ENCODE measurements around the gene IL20RA. TPM values are rescaled to one million over a fixed set of nuclear protein-coding genes. Genes with fewer than 3 reads are reported as not detected.

IL20RA gene
- polyA plus RNA-seq, 1 donor (not counting 4 experiments of a cell fraction or from before 2014, with no cell fraction given): 1.5 TPM

GRCh38 chr6:136958168-136958567 lies 86.6 kb downstream of the IL20RA start:
- no peak overlapping the region for H3K27ac ChIP-seq (ENCODE audit: control insufficient read depth, insufficient read depth, low read length)
- H3K27me3 ChIP-seq (ENCODE audit: control insufficient read depth, extremely low read depth, insufficient read depth, low read length): no peaks in the 10 kb centered on the region
- FAIRE-seq: no peak
- no peak for DNase-seq (ENCODE audit: low read depth, low spot score)
- TF ChIP-seq CTCF (optimal IDR thresholded peaks at IDR 0.05 in 1 of 3, IDR thresholded peaks at IDR 0.05 in 1 of 3, conservative IDR thresholded peaks at IDR 0.05 in 1 of 3; ENCODE audit: extremely low read depth in 1 of 3, insufficient read depth in 2 of 3, low read length in 3 of 3): no peak
- no peak for TF ChIP-seq EZH2 (IDR thresholded peaks at IDR 0.05; ENCODE audit: low read length)
- H3K9me1 ChIP-seq (ENCODE audit: control insufficient read depth, extremely low read depth, insufficient read depth, low read length): no peaks in the 10 kb centered on the region
- no peak overlapping the region for H3K4me2 ChIP-seq (ENCODE audit: control insufficient read depth, extremely low read depth, insufficient read depth, low read depth, low read length)
- no peak overlapping the region for H2AFZ ChIP-seq (ENCODE audit: control insufficient read depth, low read length)
- no peaks in the 10 kb centered on the region for H3K36me3 ChIP-seq (ENCODE audit: control insufficient read depth in 2 of 2, extremely low read depth in 1 of 2, insufficient read depth in 2 of 2, low read length in 2 of 2)
- no peaks in the 10 kb centered on the region for H3K4me1 ChIP-seq (ENCODE audit: control insufficient read depth, extremely low read depth, insufficient read depth, low read length)
- H4K20me1 ChIP-seq (ENCODE audit: control insufficient read depth, extremely low read depth, insufficient read depth, low read length): no peaks in the 10 kb centered on the region
- H3K79me2 ChIP-seq (ENCODE audit: control insufficient read depth, insufficient read depth, low read length): no peaks in the 10 kb centered on the region
- no peaks in the 10 kb centered on the region for H3K9me3 ChIP-seq (ENCODE audit: control insufficient read depth, low read depth, low read length)
- dilution Hi-C loops (cut with MboI; ENCODE audit: extremely low pct_ligation_motif_present, low sequenced_read_pairs): no loop called here
- no peak overlapping the region for H3K4me3 ChIP-seq (ENCODE audit: control insufficient read depth in 2 of 3, extremely low read depth in 1 of 3, insufficient read depth in 2 of 3, low read depth in 1 of 3, low read length in 3 of 3)
- no peak overlapping the region for H3K9ac ChIP-seq (ENCODE audit: control insufficient read depth, extremely low read depth, insufficient read depth, low read length)

GRCh38 chr6:136956590-136957544 lies 87.9 kb downstream of the IL20RA start:
- Histone ChIP-seq H3K36me3 (ENCODE audit: control insufficient read depth in 2 of 2, extremely low read depth in 1 of 2, insufficient read depth in 2 of 2, low read length in 2 of 2) (no peaks in the 10 kb centered on the region), H3K9me1 (ENCODE audit: control insufficient read depth, extremely low read depth, insufficient read depth, low read length) (no peaks in the 10 kb centered on the region), H3K79me2 (ENCODE audit: control insufficient read depth, insufficient read depth, low read length) (no peaks in the 10 kb centered on the region), H3K9me3 (ENCODE audit: control insufficient read depth, low read depth, low read length) (no peaks in the 10 kb centered on the region), H2AFZ (ENCODE audit: control insufficient read depth, low read length) (no peak overlapping the region), H3K27ac (ENCODE audit: control insufficient read depth, insufficient read depth, low read length) (no peak overlapping the region), H3K27me3 (ENCODE audit: control insufficient read depth, extremely low read depth, insufficient read depth, low read length) (no peaks in the 10 kb centered on the region), H3K4me2 (ENCODE audit: control insufficient read depth, extremely low read depth, insufficient read depth, low read depth, low read length) (no peak overlapping the region), H3K4me3 (ENCODE audit: control insufficient read depth in 2 of 3, extremely low read depth in 1 of 3, insufficient read depth in 2 of 3, low read depth in 1 of 3, low read length in 3 of 3) (no peak overlapping the region), H3K4me1 (ENCODE audit: control insufficient read depth, extremely low read depth, insufficient read depth, low read length) (no peaks in the 10 kb centered on the region), H4K20me1 (ENCODE audit: control insufficient read depth, extremely low read depth, insufficient read depth, low read length) (no peaks in the 10 kb centered on the region), H3K9ac (ENCODE audit: control insufficient read depth, extremely low read depth, insufficient read depth, low read length) (no peak overlapping the region)
- DNase-seq (ENCODE audit: low read depth, low spot score): no peak
- no peak for FAIRE-seq
- TF ChIP-seq EZH2 (IDR thresholded peaks at IDR 0.05; ENCODE audit: low read length): no peak
- peak in 1 of 3 experiments; percentile 3 for TF ChIP-seq CTCF (optimal IDR thresholded peaks at IDR 0.05 in 1 of 3, IDR thresholded peaks at IDR 0.05 in 1 of 3, conservative IDR thresholded peaks at IDR 0.05 in 1 of 3; ENCODE audit: extremely low read depth in 1 of 3, insufficient read depth in 2 of 3, low read length in 3 of 3)
- dilution Hi-C loops (cut with MboI; ENCODE audit: extremely low pct_ligation_motif_present, low sequenced_read_pairs): no loop called here
